B cell (primary cell): Measurements from ENCODE around the gene FER. TPM values are rescaled to one million over a fixed set of nuclear protein-coding genes. Genes with fewer than 3 reads are reported as not detected.

Experiments
- ATAC-seq: fragments of 200-7000 bp; cut with Tn5 transposase; one replicate; pipeline ENCODE4 v1.10.0; 2021; ENCODE audit warnings: low read depth, mild to moderate bottlenecking, moderate number of reproducible peaks, moderate library complexity
- CTCF ChIA-PET: fragments of 350-600 bp; sonication (Branson Sonifier 250); formaldehyde crosslinking; loops from one replicate; lab custom pipeline; 2021; ENCODE audit warnings: antibody characterized with exemption, inconsistent platforms; lab: Charles Lee
- POLR2A ChIA-PET: fragments of 350-600 bp; sonication (Branson Sonifier 250); formaldehyde crosslinking; loops from one replicate; lab custom pipeline; 2021; ENCODE audit warnings: antibody characterized with exemption; lab: Charles Lee
- DNase-seq: peaks from one replicate; pipeline ENCODE4 v3.0.0; 2013
- H2AFZ ChIP-seq: 2 replicates; pipeline ENCODE4 v1.6.1; 2012; ENCODE audit warnings: mild to moderate bottlenecking, low read depth, low read length; ENCODE audit not compliant: insufficient read depth, poor library complexity, severe bottlenecking
- H3K27ac ChIP-seq, 2 donors: 1 replicate in 1 of 2; 2 replicates in 1 of 2; pipeline ENCODE4 v1.5.1; 2012 to 2013; ENCODE audit warnings: low read length in 2 of 2, mild to moderate bottlenecking in 2 of 2, moderate library complexity in 1 of 2
- H3K27me3 ChIP-seq, 4 experiments: fragments of 200-600 bp in 1 of 4; sonication (generic) in 1 of 4; replicated peaks in 1 of 4; 1 replicate in 2 of 4; 2 replicates in 2 of 4; pipeline versions ENCODE4 v1.6.1 to v1.7.0; 2013 to 2016; ENCODE audit warnings: low read length in 3 of 4, mild to moderate bottlenecking in 2 of 4, mixed read lengths in 1 of 4, moderate library complexity in 1 of 4; ENCODE audit not compliant: insufficient read depth in 4 of 4, control insufficient read depth in 3 of 4; ENCODE audit errors: control extremely low read depth in 1 of 4
- H3K36me3 ChIP-seq, 2 experiments: replicated peaks in 1 of 2; 1 replicate in 1 of 2; 2 replicates in 1 of 2; pipeline versions ENCODE4 v1.6.1 to v1.7.1; 2013; ENCODE audit warnings: low read length in 1 of 2; ENCODE audit not compliant: insufficient read depth in 2 of 2, control insufficient read depth in 1 of 2; ENCODE audit errors: control extremely low read depth in 1 of 2, extremely low read depth in 1 of 2
- H3K4me1 ChIP-seq, 2 donors: fragments of 200-600 bp in 1 of 2; sonication (generic) in 1 of 2; 1 replicate in 1 of 2; 2 replicates in 1 of 2; pipeline versions ENCODE4 v1.5.1 to v1.6.1; 2013 to 2017; ENCODE audit warnings: low read length in 2 of 2; ENCODE audit not compliant: control insufficient read depth in 2 of 2, insufficient read depth in 2 of 2
- H3K4me2 ChIP-seq: replicated peaks from 2 replicates; pipeline ENCODE3; 2012; ENCODE audit warnings: mild to moderate bottlenecking, low read depth, low read length; ENCODE audit not compliant: poor library complexity, severe bottlenecking
- H3K4me3 ChIP-seq, 5 experiments: fragments of 200-600 bp in 1 of 5; sonication (generic) in 1 of 5; 1 replicate in 3 of 5; 2 replicates in 2 of 5; pipeline versions ENCODE4 v1.5.1 to v1.7.0; 2011 to 2016; ENCODE audit warnings: low read length in 4 of 5, mild to moderate bottlenecking in 4 of 5, low read depth in 2 of 5, control low read depth in 1 of 5, moderate library complexity in 1 of 5; ENCODE audit not compliant: insufficient read depth in 1 of 5; ENCODE audit errors: control extremely low read depth in 1 of 5, extremely low read depth in 1 of 5
- H3K79me2 ChIP-seq: fragments of 200-600 bp; sonication (generic); one replicate; pipeline ENCODE4 v1.6.0; 2016; ENCODE audit warnings: low read length; ENCODE audit not compliant: control insufficient read depth, insufficient read depth
- H3K9ac ChIP-seq: fragments of 200-600 bp; sonication (generic); 2 replicates; pipeline ENCODE4 v1.6.1; 2017; ENCODE audit warnings: mild to moderate bottlenecking, low read length, moderate library complexity
- H3K9me3 ChIP-seq, 3 donors: one replicate each; pipeline versions ENCODE4 v1.6.1 to v1.7.1; 2013; ENCODE audit warnings: low read length in 2 of 3; ENCODE audit not compliant: control insufficient read depth in 2 of 3, insufficient read depth in 1 of 3; ENCODE audit errors: control extremely low read depth in 1 of 3
- H4K20me1 ChIP-seq: 2 replicates; pipeline ENCODE4 v1.6.0; 2012; ENCODE audit warnings: mild to moderate bottlenecking, low read length; ENCODE audit not compliant: insufficient read depth, control insufficient read depth, poor library complexity, severe bottlenecking
- H3K27ac Mint-ChIP-seq: one replicate; pipeline ENCODE4 v1.8.0; 2021; ENCODE audit warnings: mixed read lengths
- H3K27me3 Mint-ChIP-seq: one replicate; pipeline ENCODE4 v1.8.0; 2021; ENCODE audit warnings: mixed read lengths
- H3K4me1 Mint-ChIP-seq: one replicate; pipeline ENCODE4 v1.8.0; 2021; ENCODE audit warnings: mixed read lengths
- H3K4me3 Mint-ChIP-seq: one replicate; pipeline ENCODE4 v1.8.0; 2021; ENCODE audit warnings: mixed read lengths
- H3K9me3 Mint-ChIP-seq: one replicate; pipeline ENCODE4 v1.8.0; 2022; ENCODE audit warnings: mixed read lengths; ENCODE audit not compliant: insufficient read depth
- CTCF ChIP-seq: fragments of 200-600 bp; IDR thresholded peaks from one replicate; pipeline ENCODE4 v1.8.0; 2022; ENCODE audit warnings: antibody characterized with exemption, mild to moderate bottlenecking
- EZH2 ChIP-seq: IDR thresholded peaks from 2 replicates; pipeline ENCODE4 v1.6.1; 2012; ENCODE audit warnings: borderline replicate concordance, low read depth, mild to moderate bottlenecking, moderate library complexity, low read length; ENCODE audit not compliant: insufficient read depth, poor library complexity, severe bottlenecking
- WGBS: methylation state at CpG from one replicate; pipeline ENCODE4 v1.1.5; 2013; ENCODE audit warnings: missing lambda C conversion rate; ENCODE audit not compliant: insufficient coverage; 5-methylcytosine and 5-hydroxymethylcytosine counted together
- intact Hi-C: fragments of 100-400 bp; cut with micrococcal nuclease; formaldehyde crosslinking; loops from one replicate; pipeline ENCODE4 v1.10.0; 2022
- polyA plus RNA-seq: library from polyadenylated mRNA; depleted of rRNA; stranded (reverse); fragments of >200 nt; gene quantifications from 2 replicates; pipeline ENCODE4 v1.2.3, GENCODE V29; 2012
- small RNA-seq: library from RNA; depleted of rRNA; stranded (forward); fragments of <200 nt; gene quantifications from one replicate; pipeline ENCODE3, GENCODE V24; 2012; ENCODE audit warnings: low replicate concordance, low read depth; ENCODE audit not compliant: insufficient read length
- total RNA-seq, 2 donors: library from RNA; stranded (reverse); fragments of 120-200 nt in 1 of 2; gene quantifications; 1 replicate in 1 of 2; 2 replicates in 1 of 2; pipeline versions ENCODE4 v1.2.3 to v1.2.4, GENCODE V29; 2013 to 2022

FER gene
- total and polyA plus RNA-seq, 2 donors (not counting 1 experiment from before 2014, with no cell fraction given), result 1.3 to 41.3 TPM

GRCh38 chr5:109242518-109242917 is 494.8 kb downstream of the FER start:
- ATAC-seq (no peak), DNase-seq (no peak)
- TF ChIP-seq CTCF, result no peak
- no peak for TF ChIP-seq EZH2
- intact Hi-C loops, result no loop called here
- H4K20me1 ChIP-seq, result no peaks in the 10 kb centered on the region
- no peaks in the 10 kb centered on the region for H3K79me2 ChIP-seq
- Mint-ChIP-seq H3K27ac (no peak overlapping the region), H3K27me3 (no peaks in the 10 kb centered on the region), H3K4me3 (no peak overlapping the region), H3K9me3 (peaks cover 15% of the 10 kb centered on the region), H3K4me1 (no peaks in the 10 kb centered on the region)
- ChIA-PET POLR2A (no interaction called here), CTCF (no interaction called here)
- no peaks in the 10 kb centered on the region for H3K4me1 ChIP-seq
- no peak overlapping the region for H3K9ac ChIP-seq
- H3K4me3 ChIP-seq, result no peak overlapping the region
- no peak overlapping the region for H3K27ac ChIP-seq
- H3K36me3 ChIP-seq, result no peaks in the 10 kb centered on the region
- peaks cover 1 to 15% (median 8%) of the 10 kb centered on the region in 3 donors for H3K9me3 ChIP-seq
- no peak overlapping the region for H3K4me2 ChIP-seq
- no peaks in the 10 kb centered on the region for H3K27me3 ChIP-seq
- no peak overlapping the region for H2AFZ ChIP-seq

- Histone ChIP-seq H2AFZ (no peak overlapping the region), H3K9ac (no peak overlapping the region), H3K9me3 (peaks cover 0 to 24% (median 8%) of the 10 kb centered on the region in 3 donors), H3K4me1 (no peaks in the 10 kb centered on the region), H3K4me3 (no peak overlapping the region), H4K20me1 (no peaks in the 10 kb centered on the region), H3K27ac (no peak overlapping the region), H3K27me3 (no peaks in the 10 kb centered on the region), H3K36me3 (no peaks in the 10 kb centered on the region), H3K79me2 (no peaks in the 10 kb centered on the region), H3K4me2 (no peak overlapping the region)
- intact Hi-C loops, result no loop called here
- CTCF ChIA-PET, result no interaction called here
- no peaks in the 10 kb centered on the region for H3K27me3 Mint-ChIP-seq
- no peak overlapping the region for H3K27ac Mint-ChIP-seq
- WGBS, result no CpG with 5 or more reads among the region's 2 CpGs
- TF ChIP-seq CTCF (no peak), EZH2 (no peak)
- peaks cover 15% of the 10 kb centered on the region for H3K9me3 Mint-ChIP-seq
- H3K4me3 Mint-ChIP-seq, result no peak overlapping the region
- no peaks in the 10 kb centered on the region for H3K4me1 Mint-ChIP-seq
- ATAC-seq, result no peak
- POLR2A ChIA-PET, result no interaction called here
- DNase-seq, result no peak
These were observed 498.7 kb downstream of the FER start for GRCh38 chr5:109246395-109246794.

Small RNAs within 50 kb of the gene (small RNA-seq; reads per million reads assigned to genes)
- gene AC109481.1 (not detected), gene RF00019 (not detected), gene RNU6-47P (not detected)
